ENCODE measurements around the gene FOXC2.

DNA sequence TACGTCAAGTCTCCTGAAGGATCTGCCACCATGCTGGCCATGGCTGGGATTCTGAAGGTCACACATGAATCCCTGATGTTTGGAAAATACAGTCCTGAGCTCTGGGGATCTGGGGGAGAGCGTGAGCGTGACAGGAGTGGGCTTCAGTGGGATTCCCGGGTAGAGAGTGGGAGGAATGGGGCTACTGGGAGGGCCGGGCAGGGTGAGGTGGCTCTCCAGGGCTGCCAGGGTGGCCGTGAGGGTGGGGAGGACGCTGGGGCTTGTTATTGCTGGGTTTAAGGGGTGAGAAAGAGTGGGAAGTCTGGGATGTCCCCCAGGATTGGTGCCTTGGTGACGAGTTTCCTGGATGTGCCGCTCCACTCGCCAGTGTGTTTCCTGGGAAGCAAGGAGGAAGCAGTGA is 43.0 kb downstream of the FOXC2 start:
- TF ChIP-seq, protein P1, sequence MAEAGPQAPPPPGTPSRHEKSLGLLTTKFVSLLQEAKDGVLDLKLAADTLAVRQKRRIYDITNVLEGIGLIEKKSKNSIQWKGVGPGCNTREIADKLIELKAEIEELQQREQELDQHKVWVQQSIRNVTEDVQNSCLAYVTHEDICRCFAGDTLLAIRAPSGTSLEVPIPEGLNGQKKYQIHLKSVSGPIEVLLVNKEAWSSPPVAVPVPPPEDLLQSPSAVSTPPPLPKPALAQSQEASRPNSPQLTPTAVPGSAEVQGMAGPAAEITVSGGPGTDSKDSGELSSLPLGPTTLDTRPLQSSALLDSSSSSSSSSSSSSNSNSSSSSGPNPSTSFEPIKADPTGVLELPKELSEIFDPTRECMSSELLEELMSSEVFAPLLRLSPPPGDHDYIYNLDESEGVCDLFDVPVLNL (CRISPR knock-in tag; IDR thresholded peaks at IDR 0.05; ENCODE audit: low read depth) = no peak
- TF ChIP-seq TAL1 (IDR thresholded peaks at IDR 0.05) = no peak
- TF ChIP-seq POLR2A (conservative IDR thresholded peaks at IDR 0.05) = no peak
- no peak for TF ChIP-seq SP1 (CRISPR knock-in tag; IDR thresholded peaks at IDR 0.05)
- no peak for TF ChIP-seq JUNB (CRISPR knock-in tag; conservative IDR thresholded peaks at IDR 0.05)
- no peak for TF ChIP-seq MXI1 (IDR thresholded peaks at IDR 0.05; ENCODE audit: low read depth, low read length)
- no peak for TF ChIP-seq CHD1 (IDR thresholded peaks at IDR 0.05; ENCODE audit: low read length)
- TF ChIP-seq EP300 (IDR thresholded peaks at IDR 0.05; ENCODE audit: low read length) = no peak
- TF ChIP-seq, protein P2, sequence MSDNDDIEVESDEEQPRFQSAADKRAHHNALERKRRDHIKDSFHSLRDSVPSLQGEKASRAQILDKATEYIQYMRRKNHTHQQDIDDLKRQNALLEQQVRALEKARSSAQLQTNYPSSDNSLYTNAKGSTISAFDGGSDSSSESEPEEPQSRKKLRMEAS (CRISPR knock-in tag; IDR thresholded peaks at IDR 0.05) = no peak
- TF ChIP-seq, protein P3, sequence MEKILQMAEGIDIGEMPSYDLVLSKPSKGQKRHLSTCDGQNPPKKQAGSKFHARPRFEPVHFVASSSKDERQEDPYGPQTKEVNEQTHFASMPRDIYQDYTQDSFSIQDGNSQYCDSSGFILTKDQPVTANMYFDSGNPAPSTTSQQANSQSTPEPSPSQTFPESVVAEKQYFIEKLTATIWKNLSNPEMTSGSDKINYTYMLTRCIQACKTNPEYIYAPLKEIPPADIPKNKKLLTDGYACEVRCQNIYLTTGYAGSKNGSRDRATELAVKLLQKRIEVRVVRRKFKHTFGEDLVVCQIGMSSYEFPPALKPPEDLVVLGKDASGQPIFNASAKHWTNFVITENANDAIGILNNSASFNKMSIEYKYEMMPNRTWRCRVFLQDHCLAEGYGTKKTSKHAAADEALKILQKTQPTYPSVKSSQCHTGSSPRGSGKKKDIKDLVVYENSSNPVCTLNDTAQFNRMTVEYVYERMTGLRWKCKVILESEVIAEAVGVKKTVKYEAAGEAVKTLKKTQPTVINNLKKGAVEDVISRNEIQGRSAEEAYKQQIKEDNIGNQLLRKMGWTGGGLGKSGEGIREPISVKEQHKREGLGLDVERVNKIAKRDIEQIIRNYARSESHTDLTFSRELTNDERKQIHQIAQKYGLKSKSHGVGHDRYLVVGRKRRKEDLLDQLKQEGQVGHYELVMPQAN (IDR thresholded peaks at IDR 0.05; ENCODE audit: borderline replicate concordance) = no peak
- TF ChIP-seq NFIC (IDR thresholded peaks at IDR 0.05) = no peak
- TF ChIP-seq, protein P4, sequence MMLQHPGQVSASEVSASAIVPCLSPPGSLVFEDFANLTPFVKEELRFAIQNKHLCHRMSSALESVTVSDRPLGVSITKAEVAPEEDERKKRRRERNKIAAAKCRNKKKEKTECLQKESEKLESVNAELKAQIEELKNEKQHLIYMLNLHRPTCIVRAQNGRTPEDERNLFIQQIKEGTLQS (IDR thresholded peaks at IDR 0.05) = no peak
- TF ChIP-seq, protein P4 (CRISPR knock-in tag; conservative IDR thresholded peaks at IDR 0.05) = no peak
- no peak for TF ChIP-seq PHF21A (IDR thresholded peaks at IDR 0.05; ENCODE audit: borderline replicate concordance, low read depth)
